DOHH2 (cell line): ENCODE measurements around the gene MOV10L1.

Experiments used
- EZH2phosphoT487 ChIP-seq: fragments of 200-600 bp; sonication (generic); IDR thresholded peaks from 2 replicates; pipeline ENCODE4 v1.6.1; 2017; ENCODE audit warnings: borderline replicate concordance, mild to moderate bottlenecking, antibody characterized with exemption, low read length, moderate library complexity, mixed read lengths
- TF ChIP-seq, protein P1 (sequence below): fragments of 200-600 bp; sonication (generic); IDR thresholded peaks from one replicate; pipeline ENCODE4 v1.5.1; 2014; ENCODE audit warnings: antibody characterized with exemption, mild to moderate bottlenecking, low read depth, low read length; ENCODE audit not compliant: poor library complexity, severe bottlenecking

DNA sequence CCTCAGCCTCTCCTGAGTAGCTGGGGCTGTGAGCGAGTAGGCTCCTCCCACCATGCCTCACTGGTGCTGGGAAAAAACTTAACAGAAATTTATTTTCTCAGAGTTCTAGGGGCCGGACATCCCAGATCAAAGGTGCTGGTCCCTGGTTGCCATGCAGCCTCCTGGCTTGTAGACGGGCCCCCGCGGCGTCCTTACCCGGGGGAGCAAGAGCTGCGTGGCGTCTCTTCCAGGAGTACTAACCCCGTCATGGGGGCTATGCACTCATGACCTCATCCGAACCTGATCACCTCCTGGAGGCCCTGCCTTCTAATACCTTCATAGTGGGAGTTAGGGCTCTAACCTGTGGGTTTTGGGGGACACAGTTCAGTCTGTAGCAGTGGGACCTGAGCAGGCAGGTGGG, 98.5 kb downstream of the MOV10L1 start:
- TF ChIP-seq, protein P1, sequence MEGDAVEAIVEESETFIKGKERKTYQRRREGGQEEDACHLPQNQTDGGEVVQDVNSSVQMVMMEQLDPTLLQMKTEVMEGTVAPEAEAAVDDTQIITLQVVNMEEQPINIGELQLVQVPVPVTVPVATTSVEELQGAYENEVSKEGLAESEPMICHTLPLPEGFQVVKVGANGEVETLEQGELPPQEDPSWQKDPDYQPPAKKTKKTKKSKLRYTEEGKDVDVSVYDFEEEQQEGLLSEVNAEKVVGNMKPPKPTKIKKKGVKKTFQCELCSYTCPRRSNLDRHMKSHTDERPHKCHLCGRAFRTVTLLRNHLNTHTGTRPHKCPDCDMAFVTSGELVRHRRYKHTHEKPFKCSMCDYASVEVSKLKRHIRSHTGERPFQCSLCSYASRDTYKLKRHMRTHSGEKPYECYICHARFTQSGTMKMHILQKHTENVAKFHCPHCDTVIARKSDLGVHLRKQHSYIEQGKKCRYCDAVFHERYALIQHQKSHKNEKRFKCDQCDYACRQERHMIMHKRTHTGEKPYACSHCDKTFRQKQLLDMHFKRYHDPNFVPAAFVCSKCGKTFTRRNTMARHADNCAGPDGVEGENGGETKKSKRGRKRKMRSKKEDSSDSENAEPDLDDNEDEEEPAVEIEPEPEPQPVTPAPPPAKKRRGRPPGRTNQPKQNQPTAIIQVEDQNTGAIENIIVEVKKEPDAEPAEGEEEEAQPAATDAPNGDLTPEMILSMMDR, result no peak
- no peak for TF ChIP-seq EZH2phosphoT487
